ENCODE data around the gene WWOX. TPM values are rescaled to one million over a fixed set of nuclear protein-coding genes. Genes with fewer than 3 reads are reported as not detected.

The WWOX gene
- total and polyA plus RNA-seq, 3 donors from 2014 or later: 20.6 to 76.7 (median 64.1) TPM

GRCh38 chr16:78768226-78768625, 668.8 kb downstream of the WWOX start:
- Histone ChIP-seq H3K36me3 (ENCODE audit: low read depth, missing control alignments) (no peaks in the 10 kb centered on the region), H3K27me3 (no peaks in the 10 kb centered on the region), H3K4me1 (peaks cover 6% of the 10 kb centered on the region), H3K9me3 (no peaks in the 10 kb centered on the region), H3K27ac (peak overlapping the region in 1 of 2 donors; percentile 36), H3K4me3 (no peak overlapping the region)
- WGBS, 2 donors: 81 to 85% methylated on average over 8 of the region's 8 CpGs
- intact Hi-C loops (cut with DNase I; ENCODE audit: low total_unique reads): no loop called here
- DNase-seq: no peak
- TF ChIP-seq CTCF (IDR thresholded peaks at IDR 0.05) (no peak), POLR2A (IDR thresholded peaks at IDR 0.05) (no peak)

- Histone ChIP-seq H3K4me1 (peaks cover 6% of the 10 kb centered on the region), H3K4me3 (no peak overlapping the region), H3K27ac (no peak overlapping the region), H3K9me3 (no peaks in the 10 kb centered on the region), H3K27me3 (no peaks in the 10 kb centered on the region), H3K36me3 (ENCODE audit: low read depth, missing control alignments) (no peaks in the 10 kb centered on the region)
- intact Hi-C loops (cut with DNase I; ENCODE audit: low total_unique reads): no loop called here
- 90 to 91% methylated on average over 9 of the region's 9 CpGs for WGBS, 2 donors
- DNase-seq: no peak
- TF ChIP-seq POLR2A (IDR thresholded peaks at IDR 0.05): no peak
- TF ChIP-seq CTCF (IDR thresholded peaks at IDR 0.05): no peak
These were observed 669.3 kb downstream of the WWOX start for GRCh38 chr16:78768718-78769117.

- Histone ChIP-seq H3K27ac (no peak overlapping the region), H3K4me1 (peaks cover 6% of the 10 kb centered on the region), H3K36me3 (ENCODE audit: low read depth, missing control alignments) (no peaks in the 10 kb centered on the region), H3K27me3 (no peaks in the 10 kb centered on the region), H3K9me3 (no peaks in the 10 kb centered on the region), H3K4me3 (no peak overlapping the region)
- DNase-seq: peak; percentile 86
- 36 to 40% methylated on average over 11 to 18 of the region's 23 CpGs for WGBS, 2 donors
- TF ChIP-seq POLR2A (IDR thresholded peaks at IDR 0.05) (no peak), CTCF (IDR thresholded peaks at IDR 0.05) (peak; percentile 70 to 97 (median 71))
- intact Hi-C loops (cut with DNase I; ENCODE audit: low total_unique reads): no loop called here
These were observed 671.1 kb downstream of the WWOX start for GRCh38 chr16:78770353-78771091.

- 68 to 71% methylated on average over 8 of the region's 8 CpGs for WGBS, 2 donors
- no peak for DNase-seq
- intact Hi-C loops (cut with DNase I; ENCODE audit: low total_unique reads): no loop called here
These were observed 673.8 kb downstream of the WWOX start for GRCh38 chr16:78773291-78773702.

More at GRCh38 chr16:78773291-78773702, 673.8 kb downstream of the WWOX start:
- no peaks in the 10 kb centered on the region for H3K9me3 ChIP-seq
- no peak overlapping the region for H3K4me3 ChIP-seq
- peaks cover 6% of the 10 kb centered on the region for H3K4me1 ChIP-seq
- H3K36me3 ChIP-seq (ENCODE audit: low read depth, missing control alignments): no peaks in the 10 kb centered on the region
- no peak for TF ChIP-seq POLR2A (IDR thresholded peaks at IDR 0.05)
- no peak for TF ChIP-seq CTCF (IDR thresholded peaks at IDR 0.05)
- no peak overlapping the region for H3K27ac ChIP-seq
- H3K27me3 ChIP-seq: no peaks in the 10 kb centered on the region
